Breast epithelium (tissue), 4 donors: ENCODE data around the gene ATAD3A. TPM values are rescaled to one million over a fixed set of nuclear protein-coding genes. Genes with fewer than 3 reads are reported as not detected.
A peak's percentile ranks its signal among the peaks of the same experiment; 100 is the strongest.
"Not testable (repeated sequence)": the region's sequence is repeated elsewhere in the genome, so short reads cannot be mapped to it uniquely, and the experiment has no call there.

ENCODE experiments used
- DNase-seq, 2 donors: peaks; one replicate each; pipeline ENCODE4 v3.0.0-alpha.2; 2019; ENCODE audit warnings: low spot score in 2 of 2
- H3K27ac ChIP-seq, 2 donors: fragments of 200-600 bp; sonication (generic) in 1 of 2; one replicate each; pipeline ENCODE4 v1.5.1; 2016 to 2019; ENCODE audit warnings: mild to moderate bottlenecking in 1 of 2
- H3K27me3 ChIP-seq, 2 donors: fragments of 200-600 bp; sonication (generic) in 1 of 2; one replicate each; pipeline versions ENCODE4 v1.5.1 to v1.6.0; 2017 to 2019; ENCODE audit warnings: control low read depth in 1 of 2, mild to moderate bottlenecking in 1 of 2
- H3K36me3 ChIP-seq: fragments of 200-600 bp; one replicate; pipeline ENCODE4 v1.5.1; 2019
- H3K4me1 ChIP-seq, 2 donors: fragments of 200-600 bp; sonication (generic); one replicate each; pipeline ENCODE4 v1.5.1; 2016 to 2019; ENCODE audit warnings: control low read depth in 1 of 2
- H3K4me3 ChIP-seq, 3 donors: fragments of 200-600 bp; sonication (generic); 1 replicate in 2 of 3; 2 replicates in 1 of 3; pipeline ENCODE4 v1.5.1; 2016 to 2019; ENCODE audit warnings: mild to moderate bottlenecking in 3 of 3, moderate library complexity in 2 of 3
- H3K9me3 ChIP-seq, 2 donors: fragments of 200-600 bp; sonication (generic) in 1 of 2; one replicate each; pipeline ENCODE4 v1.5.1; 2016 to 2019; ENCODE audit warnings: control low read depth in 1 of 2
- POLR2A ChIP-seq: fragments of 450-650 bp; IDR thresholded peaks from one replicate; pipeline ENCODE4 v1.6.1; 2016; ENCODE audit warnings: antibody characterized with exemption, mild to moderate bottlenecking, moderate library complexity
- POLR2AphosphoS5 ChIP-seq, 3 donors: sonication (generic); formaldehyde crosslinking; IDR thresholded peaks; one replicate each; pipeline ENCODE4 v1.6.1; 2017; ENCODE audit warnings: antibody characterized with exemption in 3 of 3
- intact Hi-C: fragments of 100-400 bp; cut with DNase I; formaldehyde crosslinking; loops from one replicate; pipeline ENCODE4 v1.15.1; 2023; ENCODE audit warnings: low total_unique reads
- total RNA-seq, 3 donors: library from RNA; depleted of rRNA; stranded (reverse); fragments of >200 nt; gene quantifications; one replicate each; pipeline ENCODE4 v1.1.0, GENCODE V29; 2016
- TF ChIP-seq, protein P1 (sequence below), 3 donors: fragments of 450-650 bp; IDR thresholded peaks; one replicate each; pipeline ENCODE4 v1.5.1; 2016 to 2017; ENCODE audit warnings: antibody characterized with exemption in 3 of 3, mild to moderate bottlenecking in 3 of 3, moderate library complexity in 3 of 3

The ATAD3A gene
- total RNA-seq, 3 donors from 2014 or later: 14.9 to 22.3 (median 15.5) TPM

DNA sequence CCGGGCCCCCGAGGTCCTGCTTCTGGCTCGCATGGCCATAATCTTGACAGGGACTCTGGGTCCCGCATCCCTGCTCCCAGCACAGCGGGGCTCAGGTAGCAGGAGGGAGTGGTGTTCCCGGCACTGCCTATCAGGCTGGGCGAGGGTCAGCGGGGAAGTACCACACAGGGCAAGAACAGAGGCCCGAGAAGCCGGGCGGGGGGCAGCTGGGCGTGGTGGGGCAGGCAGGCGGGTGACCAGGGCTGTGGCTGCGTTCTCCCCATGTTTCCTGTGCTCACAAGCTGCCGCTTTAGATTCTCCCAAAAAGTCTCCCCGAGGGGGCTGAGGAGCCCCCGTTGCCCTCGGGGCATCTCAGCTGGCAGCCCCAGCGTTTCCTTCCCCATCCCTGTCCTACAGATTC lies 22.1 kb upstream of the ATAD3A start:
- H3K9me3 ChIP-seq: peaks cover 8 to 10% of the 10 kb centered on the region in 2 donors
- no peak overlapping the region for H3K4me3 ChIP-seq
- intact Hi-C loops: loop anchor here (10.0 kb wide), 1 partner anchor 465 kb away; the partner anchor contains the start of gene AGRN
- H3K36me3 ChIP-seq: no peaks in the 10 kb centered on the region
- H3K27me3 ChIP-seq: no peaks in the 10 kb centered on the region
- no peaks in the 10 kb centered on the region for H3K4me1 ChIP-seq
- H3K27ac ChIP-seq: no peak overlapping the region
- no peak for TF ChIP-seq POLR2A
- TF ChIP-seq, protein P1, sequence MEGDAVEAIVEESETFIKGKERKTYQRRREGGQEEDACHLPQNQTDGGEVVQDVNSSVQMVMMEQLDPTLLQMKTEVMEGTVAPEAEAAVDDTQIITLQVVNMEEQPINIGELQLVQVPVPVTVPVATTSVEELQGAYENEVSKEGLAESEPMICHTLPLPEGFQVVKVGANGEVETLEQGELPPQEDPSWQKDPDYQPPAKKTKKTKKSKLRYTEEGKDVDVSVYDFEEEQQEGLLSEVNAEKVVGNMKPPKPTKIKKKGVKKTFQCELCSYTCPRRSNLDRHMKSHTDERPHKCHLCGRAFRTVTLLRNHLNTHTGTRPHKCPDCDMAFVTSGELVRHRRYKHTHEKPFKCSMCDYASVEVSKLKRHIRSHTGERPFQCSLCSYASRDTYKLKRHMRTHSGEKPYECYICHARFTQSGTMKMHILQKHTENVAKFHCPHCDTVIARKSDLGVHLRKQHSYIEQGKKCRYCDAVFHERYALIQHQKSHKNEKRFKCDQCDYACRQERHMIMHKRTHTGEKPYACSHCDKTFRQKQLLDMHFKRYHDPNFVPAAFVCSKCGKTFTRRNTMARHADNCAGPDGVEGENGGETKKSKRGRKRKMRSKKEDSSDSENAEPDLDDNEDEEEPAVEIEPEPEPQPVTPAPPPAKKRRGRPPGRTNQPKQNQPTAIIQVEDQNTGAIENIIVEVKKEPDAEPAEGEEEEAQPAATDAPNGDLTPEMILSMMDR (IDR thresholded peaks at IDR 0.05): no peak
- TF ChIP-seq POLR2AphosphoS5 (IDR thresholded peaks at IDR 0.05): no peak
- no peak for DNase-seq

GRCh38 chr1:1490633-1491230 lies 21.2 kb upstream of the ATAD3A start:
- H3K27me3 ChIP-seq: no peaks in the 10 kb centered on the region
- no peak overlapping the region for H3K27ac ChIP-seq
- H3K4me3 ChIP-seq: no peak overlapping the region
- H3K4me1 ChIP-seq: no peaks in the 10 kb centered on the region
- intact Hi-C loops: no loop called here
- H3K9me3 ChIP-seq: peaks cover 8 to 10% of the 10 kb centered on the region in 2 donors
- no peak for DNase-seq
- H3K36me3 ChIP-seq: no peaks in the 10 kb centered on the region
- TF ChIP-seq, protein P1 (IDR thresholded peaks at IDR 0.05): no peak
- TF ChIP-seq POLR2A (no peak), POLR2AphosphoS5 (IDR thresholded peaks at IDR 0.05) (no peak)

- Histone ChIP-seq H3K27ac (no peak overlapping the region), H3K9me3 (peaks cover 8 to 10% of the 10 kb centered on the region in 2 donors), H3K4me3 (no peak overlapping the region), H3K36me3 (no peaks in the 10 kb centered on the region), H3K4me1 (no peaks in the 10 kb centered on the region), H3K27me3 (no peaks in the 10 kb centered on the region)
- DNase-seq: no peak
- TF ChIP-seq, protein P1 (IDR thresholded peaks at IDR 0.05): no peak
- TF ChIP-seq POLR2AphosphoS5 (IDR thresholded peaks at IDR 0.05): no peak
- intact Hi-C loops: no loop called here
Measured at GRCh38 chr1:1491601-1492000, 20.4 kb upstream of the ATAD3A start.

- H3K9me3 ChIP-seq, H3K27me3 ChIP-seq, H3K4me3 ChIP-seq, DNase-seq, intact Hi-C loops, H3K36me3 ChIP-seq, H3K4me1 ChIP-seq, H3K27ac ChIP-seq: not testable (repeated sequence)
Measured at GRCh38 chr1:1494311-1494710, 17.7 kb upstream of the ATAD3A start.

DNA sequence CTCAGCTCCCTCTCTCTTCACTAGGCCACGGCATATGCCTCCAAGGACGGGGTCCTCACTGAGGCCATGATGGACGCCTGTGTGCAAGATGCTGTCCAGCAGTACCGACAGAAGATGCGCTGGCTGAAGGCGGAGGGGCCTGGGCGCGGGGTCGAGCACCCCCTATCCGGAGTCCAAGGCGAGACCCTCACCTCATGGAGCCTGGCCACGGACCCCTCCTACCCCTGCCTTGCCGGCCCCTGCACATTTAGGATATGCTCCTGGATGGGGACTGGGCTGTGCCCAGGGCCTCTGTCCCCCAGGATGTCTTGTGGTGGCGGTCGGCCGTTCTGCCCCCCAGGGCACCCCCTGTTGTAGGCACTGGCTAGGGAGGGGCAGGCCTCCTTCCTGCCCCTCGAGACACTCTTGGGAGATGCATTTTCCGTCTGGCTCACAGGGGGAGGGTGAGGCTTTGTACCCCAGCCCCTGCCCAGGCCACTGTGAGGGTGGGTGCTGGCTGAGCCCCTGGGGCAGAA lies 16.4 kb upstream of the ATAD3A start:
- DNase-seq, H3K36me3 ChIP-seq, H3K9me3 ChIP-seq, H3K4me1 ChIP-seq, intact Hi-C loops, H3K27me3 ChIP-seq, H3K4me3 ChIP-seq, H3K27ac ChIP-seq: not testable (repeated sequence)

DNA sequence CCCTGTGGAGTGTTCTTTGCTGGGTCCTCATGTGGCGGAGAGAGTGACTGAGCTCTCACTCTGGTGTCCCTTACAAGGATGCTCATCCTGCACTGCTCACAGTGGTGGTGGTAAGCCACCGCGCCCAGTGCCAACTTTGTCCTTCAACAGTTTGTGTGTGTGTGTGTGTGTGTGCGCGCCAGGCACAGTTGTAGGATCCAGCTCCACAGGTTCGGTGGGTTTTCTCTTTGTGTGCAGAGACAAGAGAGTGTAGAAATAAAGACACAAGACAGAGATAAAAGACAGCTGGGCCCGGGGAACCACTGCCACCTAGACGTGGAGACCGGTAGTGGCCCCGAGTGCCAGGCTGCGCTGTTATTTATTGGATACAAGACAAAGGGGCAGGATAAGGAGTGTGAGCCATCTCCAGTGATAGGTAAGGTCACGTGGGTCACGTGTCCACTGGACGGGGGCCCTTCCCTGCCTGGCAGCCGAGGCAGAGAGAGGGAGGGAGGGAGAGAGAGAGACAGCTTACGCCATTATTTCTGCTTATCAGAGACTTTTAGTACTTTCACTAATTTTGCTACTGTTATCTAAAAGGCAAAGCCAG lies 7.1 kb upstream of the ATAD3A start:
- DNase-seq: peak; percentile 87 to 88
- peak overlapping the region in 2 of 3 donors; percentile 31 to 59 for H3K4me3 ChIP-seq
- TF ChIP-seq POLR2AphosphoS5 (IDR thresholded peaks at IDR 0.05): peak; percentile 29 to 42 (median 30)
- TF ChIP-seq, protein P1 (IDR thresholded peaks at IDR 0.05): peak; percentile 74 to 88 (median 75)
- intact Hi-C loops, H3K36me3 ChIP-seq, H3K9me3 ChIP-seq, H3K4me1 ChIP-seq, H3K27me3 ChIP-seq: not testable (repeated sequence)
- H3K27ac ChIP-seq: peak overlapping the region; percentile 84 to 90
